PC-9 (cell line): ENCODE results near the gene GPSM1.

Experiments
- CTCF ChIP-seq: fragments of 200-600 bp; sonication (generic); conservative IDR thresholded peaks from 2 replicates; pipeline ENCODE4 v1.6.1; 2017; ENCODE audit warnings: mixed run types, antibody characterized with exemption, mild to moderate bottlenecking, moderate library complexity
- EZH2 ChIP-seq: fragments of 200-600 bp; sonication (generic); IDR thresholded peaks from 2 replicates; pipeline ENCODE4 v1.8.0; 2017; ENCODE audit warnings: antibody characterized with exemption, low read depth

- TF ChIP-seq EZH2, result no peak
- no peak for TF ChIP-seq CTCF
Observed at GRCh38 chr9:136358016-136358415, 30.7 kb downstream of the GPSM1 start.
